ENCODE results near the gene LMX1A. TPM values are rescaled to one million over a fixed set of nuclear protein-coding genes. Genes with fewer than 3 reads are reported as not detected.

LMX1A gene
- polyA plus RNA-seq, 3 donors, result not detected

- H3K4me1 ChIP-seq (ENCODE audit: control insufficient read depth in 1 of 2, insufficient read depth in 2 of 2, low read length in 2 of 2), result no peaks in the 10 kb centered on the region
- no peak overlapping the region for H3K4me3 Mint-ChIP-seq
- H3K27me3 ChIP-seq (ENCODE audit: control insufficient read depth in 2 of 2, insufficient read depth in 2 of 2, low read length in 2 of 2), result no peaks in the 10 kb centered on the region
- no peaks in the 10 kb centered on the region for H3K36me3 ChIP-seq (replicated peaks in 1 of 2; ENCODE audit: control insufficient read depth in 1 of 2, insufficient read depth in 2 of 2, low read length in 2 of 2)
- no peak for DNase-seq
- no peak overlapping the region for H3K27ac ChIP-seq (ENCODE audit: low read depth in 1 of 2, low read length in 2 of 2)
- no peaks in the 10 kb centered on the region for H3K27me3 Mint-ChIP-seq (ENCODE audit: low read depth in 3 of 3)
- no peak overlapping the region for H3K9ac ChIP-seq (ENCODE audit: insufficient read depth, low read length, poor library complexity, severe bottlenecking)
- no peaks in the 10 kb centered on the region for H3K36me3 Mint-ChIP-seq
- no peak overlapping the region for H3K27ac Mint-ChIP-seq
- no peak overlapping the region for H3K4me3 ChIP-seq (replicated peaks in 1 of 3; ENCODE audit: low read depth in 2 of 3, low read length in 3 of 3)
- no peak overlapping the region for H2AFZ ChIP-seq (ENCODE audit: insufficient read depth, low read depth, low read length, poor library complexity, severe bottlenecking)
- H4K20me1 ChIP-seq (ENCODE audit: insufficient read depth, low read length), result no peaks in the 10 kb centered on the region
- no CpG with 5 or more reads among the region's 4 CpGs for WGBS (ENCODE audit: insufficient coverage)
- peaks cover 0 to 10% (median 6%) of the 10 kb centered on the region in 7 donors for H3K9me3 Mint-ChIP-seq
- H3K79me2 ChIP-seq (ENCODE audit: insufficient read depth, low read length), result no peaks in the 10 kb centered on the region
- intact Hi-C loops (cut with micrococcal nuclease), result no loop called here
- H3K4me1 Mint-ChIP-seq, result no peaks in the 10 kb centered on the region
- no peak for TF ChIP-seq CTCF (IDR thresholded peaks at IDR 0.05)
- peaks cover 0 to 8% of the 10 kb centered on the region in 2 donors for H3K9me3 ChIP-seq (replicated peaks in 1 of 2; ENCODE audit: control insufficient read depth in 1 of 2, insufficient read depth in 1 of 2, low read length in 2 of 2)
- H3K4me2 ChIP-seq (replicated peaks; ENCODE audit: extremely low read depth, low read length, poor library complexity, severe bottlenecking), result no peak overlapping the region
Measured at GRCh38 chr1:165189913-165190312, 166.6 kb downstream of the LMX1A start.

- no peak for TF ChIP-seq CTCF (IDR thresholded peaks at IDR 0.05)
Measured at GRCh38 chr1:165189011-165189410, 167.5 kb downstream of the LMX1A start.

More at GRCh38 chr1:165189011-165189410, 167.5 kb downstream of the LMX1A start:
- H3K9ac ChIP-seq (ENCODE audit: insufficient read depth, low read length, poor library complexity, severe bottlenecking), result no peak overlapping the region
- Mint-ChIP-seq H3K36me3 (no peaks in the 10 kb centered on the region), H3K27me3 (ENCODE audit: low read depth in 3 of 3) (no peaks in the 10 kb centered on the region), H3K27ac (no peak overlapping the region), H3K9me3 (peaks cover 0 to 13% (median 6%) of the 10 kb centered on the region in 7 donors), H3K4me3 (no peak overlapping the region), H3K4me1 (no peaks in the 10 kb centered on the region)
- H3K36me3 ChIP-seq (replicated peaks in 1 of 2; ENCODE audit: control insufficient read depth in 1 of 2, insufficient read depth in 2 of 2, low read length in 2 of 2), result no peaks in the 10 kb centered on the region
- no CpG with 5 or more reads among the region's 2 CpGs for WGBS (ENCODE audit: insufficient coverage)
- H3K27ac ChIP-seq (ENCODE audit: low read depth in 1 of 2, low read length in 2 of 2), result no peak overlapping the region
- no peaks in the 10 kb centered on the region for H3K79me2 ChIP-seq (ENCODE audit: insufficient read depth, low read length)
- H2AFZ ChIP-seq (ENCODE audit: insufficient read depth, low read depth, low read length, poor library complexity, severe bottlenecking), result no peak overlapping the region
- H3K4me3 ChIP-seq (replicated peaks in 1 of 3; ENCODE audit: low read depth in 2 of 3, low read length in 3 of 3), result no peak overlapping the region
- H3K9me3 ChIP-seq (replicated peaks in 1 of 2; ENCODE audit: control insufficient read depth in 1 of 2, insufficient read depth in 1 of 2, low read length in 2 of 2), result peaks cover 7 to 9% of the 10 kb centered on the region in 2 donors
- intact Hi-C loops (cut with micrococcal nuclease), result no loop called here
- no peaks in the 10 kb centered on the region for H3K27me3 ChIP-seq (ENCODE audit: control insufficient read depth in 2 of 2, insufficient read depth in 2 of 2, low read length in 2 of 2)
- H3K4me1 ChIP-seq (ENCODE audit: control insufficient read depth in 1 of 2, insufficient read depth in 2 of 2, low read length in 2 of 2), result no peaks in the 10 kb centered on the region
- H3K4me2 ChIP-seq (replicated peaks; ENCODE audit: extremely low read depth, low read length, poor library complexity, severe bottlenecking), result no peak overlapping the region
- DNase-seq, result no peak
- no peaks in the 10 kb centered on the region for H4K20me1 ChIP-seq (ENCODE audit: insufficient read depth, low read length)
